Middle frontal gyrus (tissue), 1 donor: ENCODE data around the gene CEP41.
A peak's percentile ranks its signal among the peaks of the same experiment; 100 is the strongest.

Source experiments
- DNase-seq: peaks from one replicate; pipeline ENCODE4 v3.0.0-alpha.2; 2015; ENCODE audit warnings: low spot score; ENCODE audit errors: extremely low spot score

The CEP41 gene, protein sequence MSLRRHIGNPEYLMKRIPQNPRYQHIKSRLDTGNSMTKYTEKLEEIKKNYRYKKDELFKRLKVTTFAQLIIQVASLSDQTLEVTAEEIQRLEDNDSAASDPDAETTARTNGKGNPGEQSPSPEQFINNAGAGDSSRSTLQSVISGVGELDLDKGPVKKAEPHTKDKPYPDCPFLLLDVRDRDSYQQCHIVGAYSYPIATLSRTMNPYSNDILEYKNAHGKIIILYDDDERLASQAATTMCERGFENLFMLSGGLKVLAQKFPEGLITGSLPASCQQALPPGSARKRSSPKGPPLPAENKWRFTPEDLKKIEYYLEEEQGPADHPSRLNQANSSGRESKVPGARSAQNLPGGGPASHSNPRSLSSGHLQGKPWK

GRCh38 chr7:130440527-130441365 is at the start of gene CEP41:
Gene CEP41, minus strand, starts transcription at chr7:130441016. Its CDS starts 50 bp downstream, at chr7:130440966.
- DNase-seq: peak; percentile 95

DNA sequence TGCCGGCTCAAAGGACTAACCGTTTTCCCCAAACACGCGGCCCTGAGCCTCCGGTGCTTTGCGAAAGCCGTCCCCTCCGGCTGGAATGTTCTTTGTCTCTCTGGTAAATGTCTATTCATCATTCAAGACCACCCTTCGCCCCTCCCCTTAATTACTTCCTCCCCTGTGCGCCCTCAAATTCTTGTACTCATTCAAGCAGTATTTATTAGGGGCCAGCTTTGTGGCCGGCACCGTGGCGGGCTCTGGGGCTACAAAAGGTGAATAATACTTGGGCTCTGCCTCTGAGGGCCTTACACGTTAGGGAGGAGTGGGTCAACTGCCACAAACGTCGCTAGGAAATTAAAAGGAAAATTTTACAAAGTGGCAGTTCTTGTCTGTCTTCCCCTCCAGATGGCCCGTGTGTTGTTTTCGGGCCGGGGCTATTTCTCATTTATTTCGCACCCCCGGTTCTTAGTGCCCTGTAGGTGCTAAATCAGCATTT is 49.5 kb upstream of the CEP41 start:
- DNase-seq: no peak

GRCh38 chr7:130489140-130489983 is 48.5 kb upstream of the CEP41 start:
- no peak for DNase-seq

DNA sequence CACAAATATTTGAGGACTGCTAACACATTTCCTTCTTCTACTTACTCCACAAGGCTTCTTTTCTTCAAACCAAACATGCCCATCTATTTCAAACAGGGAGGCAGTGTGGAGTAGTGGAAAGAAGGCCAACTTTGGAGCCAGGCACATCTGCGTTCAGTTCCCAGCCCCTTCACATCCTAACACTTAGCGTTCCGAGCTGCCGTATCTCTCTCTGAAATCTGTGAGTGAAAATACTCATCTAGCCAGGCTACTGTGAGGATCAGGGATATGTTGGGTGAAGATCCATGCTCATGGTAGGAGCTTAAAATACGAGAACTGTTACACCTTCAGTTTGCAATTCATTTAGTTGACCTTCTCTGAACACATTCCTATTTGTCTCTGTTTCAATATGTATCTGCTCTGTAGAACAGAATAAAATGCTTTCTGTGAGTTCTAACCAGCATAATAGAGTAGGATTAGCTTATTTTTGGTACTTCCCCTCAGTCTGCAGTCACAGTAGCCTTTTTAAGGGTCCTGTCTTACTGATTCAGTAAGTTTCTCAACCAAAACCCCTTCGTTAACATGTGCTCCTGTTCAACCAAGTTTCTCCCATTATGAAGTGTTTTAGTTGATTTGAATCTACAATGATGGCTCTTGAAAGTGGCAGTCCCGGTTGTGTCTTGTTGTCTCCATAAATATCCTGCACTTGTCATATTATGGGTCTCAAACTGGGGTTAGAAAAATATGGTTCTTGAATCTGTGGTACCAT is 47.8 kb upstream of the CEP41 start:
- no peak for DNase-seq

DNA sequence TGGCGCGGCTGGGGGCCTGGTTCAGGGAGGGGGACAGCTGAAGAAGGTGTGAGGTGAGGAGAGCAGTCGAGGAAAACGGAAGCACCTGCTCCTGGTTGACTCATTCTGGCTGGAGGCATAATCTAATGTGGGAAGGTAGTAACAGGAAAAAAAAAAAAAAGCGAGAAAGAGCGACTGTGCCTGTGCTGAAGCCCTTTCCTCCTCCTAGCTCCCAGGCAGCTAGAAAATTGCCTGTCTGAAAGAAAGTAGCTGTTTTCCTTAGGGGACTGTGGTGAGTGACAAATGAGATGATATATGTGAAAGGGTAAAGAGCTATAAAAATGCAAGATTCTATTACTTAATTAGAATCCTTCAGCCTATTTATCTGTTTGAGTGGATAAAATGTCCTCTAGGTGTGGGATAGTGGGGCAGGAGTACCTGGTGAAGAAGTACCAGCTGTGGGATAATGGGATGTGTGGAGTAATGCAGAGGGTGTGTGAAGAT is 46.2 kb upstream of the CEP41 start:
- DNase-seq: no peak

- DNase-seq: no peak
Observed at GRCh38 chr7:130486114-130486953, 45.5 kb upstream of the CEP41 start.

GRCh38 chr7:130485734-130486113 is 44.9 kb upstream of the CEP41 start:
- no peak for DNase-seq

- no peak for DNase-seq
Observed at GRCh38 chr7:130483031-130483430, 42.2 kb upstream of the CEP41 start.

DNA sequence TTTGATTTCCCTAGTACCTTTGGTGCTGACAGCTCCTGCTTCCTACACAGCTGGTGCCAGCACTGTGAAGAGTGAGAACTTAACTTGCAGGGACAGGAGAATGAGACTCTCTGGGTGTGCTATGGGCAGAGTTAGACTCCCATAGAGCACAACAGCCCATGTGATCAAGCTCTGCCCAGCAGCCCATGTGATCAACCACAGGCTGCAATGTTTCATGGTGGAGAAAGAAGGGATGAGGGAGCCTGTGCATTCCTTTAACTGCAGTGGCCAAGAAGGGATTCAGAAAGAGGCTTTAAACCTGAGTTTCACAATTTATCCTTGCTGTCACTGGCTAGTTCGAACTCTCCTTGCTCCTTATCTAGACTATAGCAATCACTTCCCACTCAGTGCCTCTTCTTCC is 41.1 kb upstream of the CEP41 start:
- DNase-seq: no peak

GRCh38 chr7:130479716-130480400 is 39.0 kb upstream of the CEP41 start:
- DNase-seq: no peak

- no peak for DNase-seq
Observed at GRCh38 chr7:130478991-130479390, 38.2 kb upstream of the CEP41 start.

DNA sequence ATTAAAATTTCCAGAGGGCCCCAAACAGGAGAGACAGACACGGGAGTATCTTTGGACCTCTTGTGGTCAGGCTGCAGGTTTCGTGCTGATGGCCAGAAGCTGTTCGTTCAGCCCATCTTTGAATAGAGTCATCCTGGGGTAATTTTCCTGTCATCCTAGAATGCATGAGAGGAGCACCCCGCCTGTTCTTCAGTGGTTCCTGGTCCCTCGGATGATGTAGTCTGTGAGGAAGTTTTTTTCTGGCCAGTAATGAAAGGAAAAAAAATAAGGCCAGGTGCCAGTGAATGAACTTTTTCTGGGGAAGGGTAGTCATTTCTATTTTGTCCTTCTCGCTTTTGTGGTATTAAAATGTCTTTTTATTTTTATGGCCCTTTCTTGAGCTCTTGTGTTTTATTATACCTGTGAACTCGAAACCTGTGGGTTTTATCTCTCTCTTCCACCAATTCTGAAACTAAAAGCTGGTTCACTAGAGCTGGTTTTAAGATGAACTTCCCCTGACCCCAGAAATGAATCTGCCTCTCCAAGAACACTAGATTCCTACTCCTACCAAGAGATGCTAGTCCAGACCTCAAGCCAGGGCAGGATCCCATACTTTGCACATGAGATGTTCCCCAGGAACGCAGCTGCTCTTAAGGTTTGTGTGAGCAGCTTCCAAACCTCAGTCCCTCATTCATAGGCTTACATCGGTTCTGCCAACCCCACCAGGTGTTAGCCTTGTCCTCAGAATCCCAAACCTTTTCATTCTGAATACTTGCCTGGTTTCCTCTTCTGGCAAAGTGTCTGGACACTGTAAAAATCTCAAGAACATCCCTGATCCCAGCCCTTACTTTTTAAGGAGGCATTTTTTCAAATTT is 35.7 kb upstream of the CEP41 start:
- DNase-seq: no peak

- no peak for DNase-seq
Observed at GRCh38 chr7:130475776-130476175, 35.0 kb upstream of the CEP41 start.

DNA sequence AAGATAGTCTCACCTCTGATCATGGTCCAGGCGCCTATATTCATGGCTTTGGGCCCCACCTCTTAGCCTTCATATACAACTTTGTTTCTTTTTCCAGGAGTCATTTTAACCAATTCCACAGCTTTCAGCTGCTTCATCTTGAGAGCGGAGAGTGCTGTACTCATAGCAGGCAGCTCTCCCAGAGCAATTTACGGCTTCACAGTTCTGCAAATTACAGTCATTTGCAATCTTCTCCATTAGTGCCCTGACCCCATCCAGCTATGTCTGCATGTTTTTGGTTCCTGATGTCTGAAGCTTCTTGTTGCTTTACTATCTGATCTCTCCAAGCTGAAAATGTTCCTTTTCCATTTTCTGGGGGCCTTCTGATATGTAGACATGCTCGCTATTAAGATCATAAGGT is 33.1 kb upstream of the CEP41 start:
- DNase-seq: no peak

- DNase-seq: no peak
Observed at GRCh38 chr7:130473289-130473688, 32.5 kb upstream of the CEP41 start.

- no peak for DNase-seq
Observed at GRCh38 chr7:130471974-130472373, 31.2 kb upstream of the CEP41 start.

GRCh38 chr7:130468612-130469011 is 27.8 kb upstream of the CEP41 start:
- no peak for DNase-seq
